Trophoblast cell (in vitro differentiated cells and primary cell): ENCODE measurements around the gene LRRC72.

ENCODE experiments used
- DNase-seq, 2 donors: peaks; one replicate each; pipeline ENCODE4 v3.0.0-alpha.2; 2016
- H2AFZ ChIP-seq: 2 replicates; pipeline ENCODE4 v1.6.1; 2013; ENCODE audit warnings: low read length, moderate library complexity, mild to moderate bottlenecking; ENCODE audit not compliant: insufficient read depth, poor library complexity
- H2AK5ac ChIP-seq: 2 replicates; pipeline ENCODE4 v1.6.1; 2013; ENCODE audit warnings: mild to moderate bottlenecking, low read length
- H2BK120ac ChIP-seq: 2 replicates; pipeline ENCODE4 v1.6.1; 2013; ENCODE audit warnings: low read length, mild to moderate bottlenecking, moderate library complexity; ENCODE audit not compliant: insufficient read depth, poor library complexity
- H2BK12ac ChIP-seq: 2 replicates; pipeline ENCODE4 v1.6.1; 2013; ENCODE audit warnings: mild to moderate bottlenecking, low read length, moderate library complexity
- H2BK5ac ChIP-seq: 2 replicates; pipeline ENCODE4 v1.6.1; 2013; ENCODE audit warnings: low read length, low read depth, moderate library complexity, mild to moderate bottlenecking; ENCODE audit not compliant: poor library complexity
- H3K14ac ChIP-seq: 2 replicates; pipeline ENCODE4 v1.6.1; 2013; ENCODE audit warnings: mild to moderate bottlenecking, low read length
- H3K18ac ChIP-seq: 2 replicates; pipeline ENCODE4 v1.6.1; 2013; ENCODE audit warnings: mild to moderate bottlenecking, low read length
- H3K23ac ChIP-seq: 2 replicates; pipeline ENCODE4 v1.6.1; 2013; ENCODE audit warnings: low read length
- H3K27ac ChIP-seq: 2 replicates; pipeline ENCODE4 v1.5.1; 2013; ENCODE audit warnings: low read depth, mild to moderate bottlenecking, inconsistent platforms, low read length, moderate library complexity
- H3K27me3 ChIP-seq: 2 replicates; pipeline ENCODE4 v1.6.1; 2013; ENCODE audit warnings: inconsistent platforms, mild to moderate bottlenecking, low read length, moderate library complexity; ENCODE audit not compliant: insufficient read depth
- H3K36me3 ChIP-seq, 2 experiments: 1 replicate in 1 of 2; 2 replicates in 1 of 2; pipeline ENCODE4 v1.6.1; 2013; ENCODE audit warnings: low read length in 2 of 2, mild to moderate bottlenecking in 2 of 2, moderate library complexity in 1 of 2; ENCODE audit not compliant: insufficient read depth in 2 of 2, control insufficient read depth in 1 of 2
- H3K4ac ChIP-seq: 2 replicates; pipeline ENCODE4 v1.6.1; 2013; ENCODE audit warnings: low read depth, mild to moderate bottlenecking, low read length, moderate library complexity
- H3K4me1 ChIP-seq, 2 experiments: 1 replicate in 1 of 2; 2 replicates in 1 of 2; pipeline ENCODE4 v1.6.1; 2013; ENCODE audit warnings: low read length in 2 of 2, mild to moderate bottlenecking in 2 of 2, moderate library complexity in 1 of 2; ENCODE audit not compliant: insufficient read depth in 2 of 2, control insufficient read depth in 1 of 2
- H3K4me2 ChIP-seq: 2 replicates; pipeline ENCODE4 v1.6.1; 2013; ENCODE audit warnings: inconsistent platforms, mild to moderate bottlenecking, low read length, moderate library complexity
- H3K4me3 ChIP-seq: 2 replicates; pipeline ENCODE4 v1.5.1; 2013; ENCODE audit warnings: mild to moderate bottlenecking, low read depth, low read length, inconsistent platforms
- H3K79me1 ChIP-seq: one replicate; pipeline ENCODE4 v1.6.1; 2013; ENCODE audit warnings: low read length
- H3K79me2 ChIP-seq: 2 replicates; pipeline ENCODE4 v1.6.1; 2013; ENCODE audit warnings: low read length, mild to moderate bottlenecking; ENCODE audit not compliant: control insufficient read depth, insufficient read depth, poor library complexity
- H3K9ac ChIP-seq: 2 replicates; pipeline ENCODE4 v1.6.1; 2013; ENCODE audit warnings: mild to moderate bottlenecking, low read length
- H3K9me3 ChIP-seq: 2 replicates; pipeline ENCODE4 v1.6.1; 2013; ENCODE audit warnings: low read depth, mild to moderate bottlenecking, control low read depth, inconsistent platforms, low read length; ENCODE audit not compliant: insufficient read depth
- H4K12ac ChIP-seq: 2 replicates; pipeline ENCODE4 v1.6.1; 2013; ENCODE audit warnings: low read depth, mild to moderate bottlenecking, low read length, moderate library complexity
- H4K8ac ChIP-seq: 2 replicates; pipeline ENCODE4 v1.6.1; 2013; ENCODE audit warnings: low read depth, mild to moderate bottlenecking, low read length, moderate library complexity
- H4K91ac ChIP-seq: one replicate; pipeline ENCODE4 v1.6.1; 2013; ENCODE audit warnings: low read depth, mild to moderate bottlenecking, low read length, moderate library complexity
- WGBS: extraction: QIAGEN DNeasy Blood & Tissue Kit; methylation state at CpG from one replicate; pipeline ENCODE4 v1.1.7; 2013; ENCODE audit warnings: missing lambda C conversion rate; ENCODE audit not compliant: insufficient read length, insufficient coverage; ENCODE audit errors: extremely low coverage; 5-methylcytosine and 5-hydroxymethylcytosine counted together

LRRC72 gene

DNA sequence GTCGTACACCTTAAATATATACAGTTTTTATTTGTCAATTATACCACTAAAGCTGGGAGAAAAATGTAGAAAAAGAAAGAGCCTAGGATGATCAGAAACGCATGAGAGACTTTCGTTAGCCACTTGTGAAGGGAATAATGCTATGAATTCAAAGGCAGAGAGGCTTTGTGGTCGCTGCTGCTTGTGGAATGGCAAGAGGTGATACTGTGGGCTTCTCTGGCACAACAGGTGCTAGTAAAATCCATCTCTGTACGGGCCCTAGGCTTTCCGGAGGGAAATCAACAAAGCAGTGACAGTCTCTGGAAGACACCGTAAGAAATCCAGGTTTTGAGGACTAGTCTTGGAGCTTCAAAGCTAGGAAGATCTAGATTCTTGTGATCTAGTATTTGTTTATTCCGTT lies 52.6 kb downstream of the LRRC72 start:
- H3K4ac ChIP-seq = no peak overlapping the region
- WGBS = no CpG with 5 or more reads among the region's 8 CpGs
- no peak overlapping the region for H2BK5ac ChIP-seq
- no peaks in the 10 kb centered on the region for H3K4me1 ChIP-seq
- H2BK12ac ChIP-seq = no peak overlapping the region
- DNase-seq = no peak
- H3K9me3 ChIP-seq = no peaks in the 10 kb centered on the region
- no peak overlapping the region for H3K18ac ChIP-seq
- no peaks in the 10 kb centered on the region for H3K79me1 ChIP-seq
- H4K12ac ChIP-seq = no peak overlapping the region
- H3K14ac ChIP-seq = no peak overlapping the region
- H4K91ac ChIP-seq = no peak overlapping the region
- no peak overlapping the region for H3K4me2 ChIP-seq
- no peak overlapping the region for H3K27ac ChIP-seq
- no peaks in the 10 kb centered on the region for H3K36me3 ChIP-seq
- H2AFZ ChIP-seq = no peak overlapping the region
- H3K27me3 ChIP-seq = no peaks in the 10 kb centered on the region
- no peak overlapping the region for H2BK120ac ChIP-seq
- no peaks in the 10 kb centered on the region for H3K79me2 ChIP-seq
- no peak overlapping the region for H4K8ac ChIP-seq
- no peak overlapping the region for H3K23ac ChIP-seq
- no peak overlapping the region for H3K9ac ChIP-seq
- no peak overlapping the region for H2AK5ac ChIP-seq
- H3K4me3 ChIP-seq = no peak overlapping the region

DNA sequence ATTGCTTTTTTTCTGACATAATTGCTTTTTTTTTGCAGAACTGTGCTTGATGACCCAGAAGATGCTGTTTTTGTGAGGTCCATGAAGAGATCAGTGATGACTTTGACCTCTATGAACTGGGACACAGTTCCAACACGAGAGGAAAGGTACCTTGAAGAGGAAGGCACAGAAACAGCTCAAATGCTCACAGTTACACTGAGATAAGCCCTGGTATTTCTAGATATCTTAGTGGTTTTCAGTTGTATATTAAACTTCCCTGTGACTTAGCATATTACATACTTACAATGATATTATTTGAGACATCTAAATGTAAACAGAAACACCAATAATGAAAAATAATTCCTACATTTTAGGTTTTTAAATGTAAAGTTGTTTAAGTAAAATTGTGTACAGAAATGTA lies 54.7 kb downstream of the LRRC72 start:
- H3K9ac ChIP-seq = no peak overlapping the region
- no peak overlapping the region for H3K27ac ChIP-seq
- no peaks in the 10 kb centered on the region for H3K27me3 ChIP-seq
- no peak overlapping the region for H2AFZ ChIP-seq
- no peak overlapping the region for H4K91ac ChIP-seq
- no peak overlapping the region for H2BK12ac ChIP-seq
- no CpG with 5 or more reads among the region's 1 CpG for WGBS
- H3K18ac ChIP-seq = no peak overlapping the region
- no peak overlapping the region for H3K4me2 ChIP-seq
- H3K9me3 ChIP-seq = no peaks in the 10 kb centered on the region
- no peaks in the 10 kb centered on the region for H3K79me2 ChIP-seq
- no peak for DNase-seq
- H3K79me1 ChIP-seq = no peaks in the 10 kb centered on the region
- no peak overlapping the region for H2AK5ac ChIP-seq
- H3K4me3 ChIP-seq = no peak overlapping the region
- H3K23ac ChIP-seq = no peak overlapping the region
- no peak overlapping the region for H2BK5ac ChIP-seq
- no peak overlapping the region for H4K8ac ChIP-seq
- H3K36me3 ChIP-seq = no peaks in the 10 kb centered on the region
- H2BK120ac ChIP-seq = no peak overlapping the region
- no peaks in the 10 kb centered on the region for H3K4me1 ChIP-seq
- H4K12ac ChIP-seq = no peak overlapping the region
- no peak overlapping the region for H3K4ac ChIP-seq
- no peak overlapping the region for H3K14ac ChIP-seq

DNA sequence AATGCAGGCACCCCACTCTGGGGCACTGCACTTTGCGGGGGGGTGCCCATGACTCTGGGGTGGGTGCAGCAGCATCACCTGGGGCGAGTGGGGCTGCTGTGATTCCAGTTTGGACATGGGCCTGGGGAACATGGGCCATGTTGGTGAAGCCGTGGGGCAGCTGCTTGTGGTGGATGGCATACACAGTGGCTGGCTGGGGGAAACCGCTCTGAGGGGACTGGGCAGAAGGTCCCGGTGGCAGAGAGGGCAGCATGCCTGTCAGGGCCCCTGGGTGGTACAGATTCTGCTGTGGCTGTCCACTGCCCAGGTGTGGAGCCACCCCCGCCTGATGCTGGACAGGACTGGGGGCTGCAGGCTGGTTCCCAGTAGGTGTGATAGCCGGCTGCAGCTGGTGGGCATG lies 57.2 kb downstream of the LRRC72 start:
- Histone ChIP-seq H2AFZ (no peak overlapping the region), H4K91ac (no peak overlapping the region), H3K18ac (no peak overlapping the region), H3K4me3 (no peak overlapping the region), H3K36me3 (no peaks in the 10 kb centered on the region), H3K4me2 (no peak overlapping the region), H3K4ac (no peak overlapping the region), H3K27ac (no peak overlapping the region), H3K14ac (no peak overlapping the region), H3K27me3 (no peaks in the 10 kb centered on the region), H3K9me3 (no peaks in the 10 kb centered on the region), H4K8ac (no peak overlapping the region), H3K9ac (no peak overlapping the region), H2BK12ac (no peak overlapping the region), H3K4me1 (no peaks in the 10 kb centered on the region), H3K79me2 (no peaks in the 10 kb centered on the region), H2AK5ac (no peak overlapping the region), H4K12ac (no peak overlapping the region), H3K23ac (no peak overlapping the region), H2BK5ac (no peak overlapping the region), H2BK120ac (no peak overlapping the region), H3K79me1 (no peaks in the 10 kb centered on the region)
- no CpG with 5 or more reads among the region's 7 CpGs for WGBS
- no peak for DNase-seq

DNA sequence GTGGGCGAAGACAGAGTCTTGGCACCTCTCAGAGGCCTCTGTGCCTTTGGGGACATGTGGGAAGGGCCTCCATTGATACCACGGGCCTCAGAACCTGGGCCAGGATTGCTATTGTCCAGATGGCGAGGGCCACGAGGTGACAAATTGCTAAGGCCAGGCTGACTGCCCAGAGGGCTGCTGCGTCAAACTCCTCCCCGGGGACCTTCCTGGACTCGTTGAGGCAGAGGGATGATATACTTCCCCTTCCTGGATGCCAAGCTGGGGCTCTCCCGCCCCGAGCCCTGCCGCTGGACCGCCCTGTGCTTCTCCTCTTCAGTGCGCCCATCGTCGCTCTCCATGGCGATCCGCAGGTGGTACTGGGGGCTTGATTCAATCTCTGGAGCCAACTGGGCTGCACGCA lies 58.9 kb downstream of the LRRC72 start:
- H4K91ac ChIP-seq = no peak overlapping the region
- no peak overlapping the region for H2BK12ac ChIP-seq
- no peak overlapping the region for H2AFZ ChIP-seq
- H3K27ac ChIP-seq = no peak overlapping the region
- no peak overlapping the region for H3K4ac ChIP-seq
- H3K4me3 ChIP-seq = no peak overlapping the region
- H2BK120ac ChIP-seq = no peak overlapping the region
- H3K4me1 ChIP-seq = no peaks in the 10 kb centered on the region
- H3K23ac ChIP-seq = no peak overlapping the region
- no CpG with 5 or more reads among the region's 17 CpGs for WGBS
- no peaks in the 10 kb centered on the region for H3K79me1 ChIP-seq
- H3K18ac ChIP-seq = no peak overlapping the region
- DNase-seq = no peak
- no peak overlapping the region for H2BK5ac ChIP-seq
- H2AK5ac ChIP-seq = no peak overlapping the region
- H3K79me2 ChIP-seq = no peaks in the 10 kb centered on the region
- no peak overlapping the region for H3K14ac ChIP-seq
- H3K9me3 ChIP-seq = no peaks in the 10 kb centered on the region
- H3K4me2 ChIP-seq = no peak overlapping the region
- no peak overlapping the region for H3K9ac ChIP-seq
- no peak overlapping the region for H4K8ac ChIP-seq
- H4K12ac ChIP-seq = no peak overlapping the region
- no peaks in the 10 kb centered on the region for H3K27me3 ChIP-seq
- no peaks in the 10 kb centered on the region for H3K36me3 ChIP-seq
